Common myeloid progenitor, CD34-positive (primary cell): ENCODE results near the gene FAF1.

Experiments
- CTCF ChIA-PET: fragments of 350-600 bp; sonication (Branson Sonifier 250); formaldehyde crosslinking; loops from one replicate; lab custom pipeline; 2021; ENCODE audit warnings: antibody characterized with exemption; lab: Charles Lee
- POLR2A ChIA-PET: fragments of 350-600 bp; sonication (Branson Sonifier 250); formaldehyde crosslinking; loops from one replicate; lab custom pipeline; 2021; ENCODE audit warnings: antibody characterized with exemption; lab: Charles Lee
- DNase-seq, 3 donors: peaks; one replicate each; pipeline versions ENCODE4 v3.0.0 to v3.0.0-alpha.2; 2013
- H3K27ac ChIP-seq, 2 experiments: 1 replicate in 1 of 2; 2 replicates in 1 of 2; pipeline ENCODE4 v1.7.0; 2013; ENCODE audit warnings: inconsistent platforms in 2 of 2, low read length in 2 of 2, mild to moderate bottlenecking in 2 of 2, low read depth in 1 of 2, moderate library complexity in 1 of 2; ENCODE audit not compliant: severe bottlenecking in 2 of 2, insufficient read depth in 1 of 2, poor library complexity in 1 of 2
- H3K27me3 ChIP-seq, 5 experiments: replicated peaks in 2 of 5; 1 replicate in 3 of 5; 2 replicates in 2 of 5; pipeline versions ENCODE4 v1.6.1 to v1.7.0; 2013; ENCODE audit warnings: low read length in 4 of 5, mild to moderate bottlenecking in 2 of 5, moderate library complexity in 2 of 5, inconsistent platforms in 1 of 5; ENCODE audit not compliant: insufficient read depth in 5 of 5, control insufficient read depth in 4 of 5
- H3K36me3 ChIP-seq, 4 experiments: 1 replicate in 2 of 4; 2 replicates in 2 of 4; pipeline versions ENCODE4 v1.6.1 to v1.7.0; 2013; ENCODE audit warnings: low read length in 3 of 4, control low read depth in 1 of 4, mild to moderate bottlenecking in 1 of 4; ENCODE audit not compliant: control insufficient read depth in 4 of 4, insufficient read depth in 4 of 4
- H3K4me1 ChIP-seq, 4 experiments: 1 replicate in 3 of 4; 2 replicates in 1 of 4; pipeline versions ENCODE4 v1.6.1 to v1.7.1; 2013; ENCODE audit warnings: low read length in 3 of 4, mild to moderate bottlenecking in 3 of 4, control low read depth in 1 of 4, inconsistent platforms in 1 of 4, moderate library complexity in 1 of 4; ENCODE audit not compliant: control insufficient read depth in 4 of 4, insufficient read depth in 4 of 4; ENCODE audit errors: control extremely low read depth in 1 of 4
- H3K4me3 ChIP-seq, 7 experiments: 1 replicate in 4 of 7; 2 replicates in 3 of 7; pipeline versions ENCODE4 v1.5.1 to v1.7.0; 2013; ENCODE audit warnings: mild to moderate bottlenecking in 7 of 7, low read length in 6 of 7, moderate library complexity in 6 of 7, inconsistent platforms in 2 of 7, low read depth in 2 of 7, control low read depth in 1 of 7; ENCODE audit not compliant: insufficient read depth in 4 of 7, control insufficient read depth in 1 of 7; ENCODE audit errors: extremely low read depth in 1 of 7
- H3K9me3 ChIP-seq, 5 experiments: 1 replicate in 4 of 5; 2 replicates in 1 of 5; pipeline versions ENCODE4 v1.6.1 to v1.7.1; 2013; ENCODE audit warnings: low read length in 4 of 5, mild to moderate bottlenecking in 2 of 5, inconsistent platforms in 1 of 5, low read depth in 1 of 5, moderate library complexity in 1 of 5; ENCODE audit not compliant: control insufficient read depth in 4 of 5, insufficient read depth in 2 of 5; ENCODE audit errors: control extremely low read depth in 1 of 5
- WGBS: methylation state at CpG from one replicate; pipeline ENCODE4 v1.1.5; 2013; ENCODE audit not compliant: insufficient coverage; 5-methylcytosine and 5-hydroxymethylcytosine counted together

FAF1 gene

GRCh38 chr1:50667272-50667671 is 292.8 kb downstream of the FAF1 start:
- no CpG with 5 or more reads among the region's 2 CpGs for WGBS
- POLR2A ChIA-PET, result no interaction called here
- H3K4me3 ChIP-seq, result no peak overlapping the region

GRCh38 chr1:50666849-50667248 is 293.2 kb downstream of the FAF1 start:
- Histone ChIP-seq H3K4me3 (no peak overlapping the region), H3K27me3 (no peaks in the 10 kb centered on the region), H3K27ac (no peak overlapping the region), H3K36me3 (no peaks in the 10 kb centered on the region), H3K4me1 (peaks cover 0 to 10% (median 0%) of the 10 kb centered on the region in 4 experiments), H3K9me3 (no peaks in the 10 kb centered on the region)
- POLR2A ChIA-PET, result no interaction called here
- CTCF ChIA-PET, result no interaction called here
- no peak for DNase-seq

More at GRCh38 chr1:50667272-50667671, 292.8 kb downstream of the FAF1 start:
- Histone ChIP-seq H3K9me3 (no peaks in the 10 kb centered on the region), H3K36me3 (no peaks in the 10 kb centered on the region), H3K27me3 (no peaks in the 10 kb centered on the region), H3K27ac (no peak overlapping the region), H3K4me1 (peaks cover 0 to 10% (median 0%) of the 10 kb centered on the region in 4 experiments)
- DNase-seq, result peak in 2 of 3 donors; percentile 14 to 46
- CTCF ChIA-PET, result interaction anchor here (0.8 kb wide), 1 partner anchor 14 kb away, joined by 3 read pairs; no protein-coding TSS in a partner anchor

- H3K9me3 ChIP-seq, result no peaks in the 10 kb centered on the region
- ChIA-PET POLR2A (interaction anchor here (0.7 kb wide), 1 partner anchor 16 kb away, joined by 3 read pairs; no protein-coding TSS in a partner anchor), CTCF (no interaction called here)
- no peaks in the 10 kb centered on the region for H3K36me3 ChIP-seq
- peaks cover 0 to 10% (median 0%) of the 10 kb centered on the region in 4 experiments for H3K4me1 ChIP-seq
- WGBS, result no CpG with 5 or more reads among the region's 2 CpGs
- H3K4me3 ChIP-seq, result no peak overlapping the region
- no peak for DNase-seq
- H3K27ac ChIP-seq, result no peak overlapping the region
- no peaks in the 10 kb centered on the region for H3K27me3 ChIP-seq
Measured at GRCh38 chr1:50665413-50665812, 294.7 kb downstream of the FAF1 start.

- ChIA-PET POLR2A (no interaction called here), CTCF (no interaction called here)
- Histone ChIP-seq H3K9me3 (no peaks in the 10 kb centered on the region), H3K27me3 (no peaks in the 10 kb centered on the region), H3K27ac (no peak overlapping the region), H3K4me3 (no peak overlapping the region), H3K36me3 (no peaks in the 10 kb centered on the region), H3K4me1 (peaks cover 0 to 7% (median 1%) of the 10 kb centered on the region in 4 experiments)
- DNase-seq, result no peak
- WGBS, result no CpG with 5 or more reads among the region's 5 CpGs
Measured at GRCh38 chr1:50661626-50662025, 298.4 kb downstream of the FAF1 start.

- DNase-seq, result no peak
- Histone ChIP-seq H3K27ac (no peak overlapping the region), H3K4me1 (peaks cover 0 to 7% (median 1%) of the 10 kb centered on the region in 4 experiments), H3K4me3 (no peak overlapping the region), H3K27me3 (no peaks in the 10 kb centered on the region), H3K36me3 (peaks cover 0 to 5% (median 2%) of the 10 kb centered on the region in 4 experiments), H3K9me3 (no peaks in the 10 kb centered on the region)
- WGBS, result 89% methylated on average over 1 of the region's 2 CpGs
- CTCF ChIA-PET, result no interaction called here
- POLR2A ChIA-PET, result interaction anchor here (0.8 kb wide), 1 partner anchor 67 kb away, joined by 3 read pairs; no protein-coding TSS in a partner anchor
Measured at GRCh38 chr1:50659107-50659662, 300.9 kb downstream of the FAF1 start.

GRCh38 chr1:50658459-50659076 is 301.5 kb downstream of the FAF1 start:
- Histone ChIP-seq H3K36me3 (peaks cover 0 to 5% (median 2%) of the 10 kb centered on the region in 4 experiments), H3K27me3 (no peaks in the 10 kb centered on the region), H3K9me3 (no peaks in the 10 kb centered on the region), H3K4me3 (no peak overlapping the region), H3K27ac (no peak overlapping the region), H3K4me1 (peaks cover 0 to 7% (median 1%) of the 10 kb centered on the region in 4 experiments)
- WGBS, result 100% methylated on average over 1 of the region's 2 CpGs
- POLR2A ChIA-PET, result interaction anchor here (0.8 kb wide), 1 partner anchor 68 kb away, joined by 3 read pairs; no protein-coding TSS in a partner anchor
- DNase-seq, result no peak
- CTCF ChIA-PET, result no interaction called here

GRCh38 chr1:50656931-50657330 is 303.1 kb downstream of the FAF1 start:
- peak in 2 of 3 donors; percentile 6 to 30 for DNase-seq
- Histone ChIP-seq H3K4me3 (no peak overlapping the region), H3K9me3 (no peaks in the 10 kb centered on the region), H3K4me1 (peaks cover 0 to 7% (median 1%) of the 10 kb centered on the region in 4 experiments), H3K27me3 (no peaks in the 10 kb centered on the region), H3K36me3 (peaks cover 0 to 5% (median 2%) of the 10 kb centered on the region in 4 experiments), H3K27ac (no peak overlapping the region)
- CTCF ChIA-PET, result interaction anchor here (1.7 kb wide), 1 partner anchor 30 kb away, joined by 3 read pairs; no protein-coding TSS in a partner anchor
- POLR2A ChIA-PET, result no interaction called here
- WGBS, result no CpG with 5 or more reads among the region's 3 CpGs
